ENCODE results near the gene PNLDC1.

PNLDC1 gene
- total RNA-seq: 0 to 2.1 reads per million in 2 donors

- DNase-seq: no peak
These were observed at the start of gene PNLDC1 for GRCh38 chr6:159800141-159800865. Gene PNLDC1 (plus strand): TSS chr6:159800276. CDS start chr6:159800308, 32 bp downstream.

GRCh38 chr6:159751448-159751847 lies 48.6 kb upstream of the PNLDC1 start:
- no peak for DNase-seq

GRCh38 chr6:159753081-159753872 lies 46.8 kb upstream of the PNLDC1 start:
- no peak for DNase-seq

GRCh38 chr6:159754401-159754800 lies 45.7 kb upstream of the PNLDC1 start:
- no peak for DNase-seq

- no peak for DNase-seq
These were observed 44.8 kb upstream of the PNLDC1 start for GRCh38 chr6:159754959-159755914.

GRCh38 chr6:159756508-159756907 lies 43.6 kb upstream of the PNLDC1 start:
- no peak for DNase-seq

GRCh38 chr6:159758031-159759001 lies 41.8 kb upstream of the PNLDC1 start:
- no peak for DNase-seq

- DNase-seq: no peak
These were observed 40.4 kb upstream of the PNLDC1 start for GRCh38 chr6:159759645-159760044.

GRCh38 chr6:159760602-159761057 lies 39.4 kb upstream of the PNLDC1 start:
- DNase-seq: no peak

- DNase-seq: no peak
These were observed 38.8 kb upstream of the PNLDC1 start for GRCh38 chr6:159761129-159761872.

- DNase-seq: peak; percentile 84
These were observed 38.0 kb upstream of the PNLDC1 start, which contains the start of gene ACAT2 for GRCh38 chr6:159761873-159762680. Gene ACAT2 (plus strand): TSS chr6:159762045. CDS start chr6:159762088, 43 bp downstream.

- DNase-seq: peak; percentile 14
These were observed 37.3 kb upstream of the PNLDC1 start for GRCh38 chr6:159762681-159763293.

- DNase-seq: no peak
These were observed 33.2 kb upstream of the PNLDC1 start for GRCh38 chr6:159766906-159767305.

- DNase-seq: no peak
These were observed 30.6 kb upstream of the PNLDC1 start for GRCh38 chr6:159769470-159769869.

- DNase-seq: no peak
These were observed 27.9 kb upstream of the PNLDC1 start for GRCh38 chr6:159772196-159772595.

GRCh38 chr6:159777240-159777904 lies 22.7 kb upstream of the PNLDC1 start:
- no peak for DNase-seq

- no peak for DNase-seq
These were observed 21.9 kb upstream of the PNLDC1 start for GRCh38 chr6:159778131-159778530.

- no peak for DNase-seq
These were observed 21.5 kb upstream of the PNLDC1 start for GRCh38 chr6:159778542-159779103.
